ENCODE data around the gene PI4KA.
"Not testable (repeated sequence)": the region's sequence is repeated elsewhere in the genome, so short reads cannot be mapped to it uniquely, and the experiment has no call there.

Gene PI4KA

DNA sequence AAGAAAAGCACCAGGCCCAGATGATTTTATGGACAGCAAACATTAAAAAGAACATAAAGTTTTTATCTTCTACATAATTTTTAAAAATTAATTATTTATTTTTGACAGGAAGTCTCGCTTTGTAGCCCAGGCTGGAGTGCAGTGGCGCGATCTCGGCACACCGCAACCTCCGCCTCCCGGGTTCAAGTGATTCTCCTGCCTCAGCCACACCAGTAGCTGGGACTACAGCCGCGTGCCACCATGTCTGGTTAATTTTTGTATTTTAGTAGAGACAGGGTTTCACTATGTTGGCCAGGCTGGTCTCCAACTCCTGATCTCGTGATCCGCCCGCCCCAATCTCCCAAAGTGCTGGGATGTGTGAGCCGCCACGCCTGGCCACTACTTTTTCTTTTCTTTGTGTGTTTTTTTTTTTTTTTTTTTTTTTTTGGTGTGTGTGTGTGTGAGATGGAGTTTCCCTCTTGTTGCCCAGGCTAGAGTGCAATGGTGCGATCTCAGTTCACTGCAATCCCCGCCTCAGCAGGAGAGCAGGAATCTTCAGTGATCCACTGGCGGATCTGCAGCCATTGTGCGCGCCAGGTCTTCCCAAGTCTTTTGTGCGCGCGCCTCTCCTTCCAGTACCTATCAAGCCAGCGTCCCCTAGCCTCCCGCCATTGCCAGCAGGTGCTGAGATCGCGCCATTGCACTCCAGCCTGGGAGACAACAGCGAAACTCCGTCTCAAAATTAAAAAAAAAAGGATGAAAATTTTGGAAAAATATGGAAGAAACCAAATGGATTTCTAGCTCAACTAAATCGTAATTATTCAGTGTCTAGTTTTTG is 171.0 kb downstream of the PI4KA start:
- not testable (repeated sequence) for DNase-seq

DNA sequence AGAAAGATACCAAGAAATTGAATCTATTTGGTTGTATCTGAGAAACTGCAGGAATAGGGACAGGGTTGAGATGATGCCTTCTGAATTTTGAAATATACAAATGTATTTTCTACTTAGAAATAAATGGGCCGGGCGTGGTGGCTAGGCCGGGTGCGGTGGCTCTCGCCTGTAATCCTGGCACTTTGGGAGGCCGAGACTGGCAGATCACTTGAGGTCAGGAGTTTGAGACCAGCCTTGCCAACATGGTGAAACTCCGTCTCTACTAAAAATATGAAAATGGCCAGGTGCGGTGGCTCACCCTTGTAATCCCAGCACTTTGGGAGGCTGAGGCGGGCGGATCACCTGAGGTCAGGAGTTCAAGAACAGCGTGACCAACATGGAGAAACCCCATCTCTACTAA is 172.8 kb downstream of the PI4KA start:
- not testable (repeated sequence) for DNase-seq

DNA sequence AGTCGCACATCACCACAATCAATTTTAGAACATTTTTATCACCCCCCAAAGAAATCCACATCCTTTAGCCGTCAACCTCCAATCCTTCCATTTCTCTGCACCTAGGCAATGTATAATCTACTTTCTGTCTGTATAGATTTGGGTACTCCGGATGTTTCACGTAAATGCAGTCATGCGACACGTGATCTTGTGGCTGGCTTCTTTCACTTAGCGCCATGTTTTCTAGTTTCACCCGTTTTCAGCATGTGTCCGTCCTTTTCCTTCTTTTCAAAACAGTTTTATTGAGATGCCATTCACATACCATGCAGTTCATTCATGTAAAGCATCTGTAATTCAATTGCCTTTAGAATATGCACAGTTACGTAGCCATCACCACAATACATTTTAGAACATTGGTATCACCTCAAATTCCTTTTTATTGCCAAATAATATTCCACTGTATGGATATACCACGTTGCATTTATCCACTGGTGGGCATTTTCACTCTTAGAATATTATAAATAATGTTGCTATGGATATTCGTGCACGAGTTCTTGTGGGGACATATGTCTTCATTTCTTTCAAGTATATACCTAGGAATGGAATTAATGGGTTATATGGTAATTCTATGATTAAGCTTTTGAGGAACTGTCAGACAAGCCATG is 179.7 kb downstream of the PI4KA start:
- not testable (repeated sequence) for DNase-seq

DNA sequence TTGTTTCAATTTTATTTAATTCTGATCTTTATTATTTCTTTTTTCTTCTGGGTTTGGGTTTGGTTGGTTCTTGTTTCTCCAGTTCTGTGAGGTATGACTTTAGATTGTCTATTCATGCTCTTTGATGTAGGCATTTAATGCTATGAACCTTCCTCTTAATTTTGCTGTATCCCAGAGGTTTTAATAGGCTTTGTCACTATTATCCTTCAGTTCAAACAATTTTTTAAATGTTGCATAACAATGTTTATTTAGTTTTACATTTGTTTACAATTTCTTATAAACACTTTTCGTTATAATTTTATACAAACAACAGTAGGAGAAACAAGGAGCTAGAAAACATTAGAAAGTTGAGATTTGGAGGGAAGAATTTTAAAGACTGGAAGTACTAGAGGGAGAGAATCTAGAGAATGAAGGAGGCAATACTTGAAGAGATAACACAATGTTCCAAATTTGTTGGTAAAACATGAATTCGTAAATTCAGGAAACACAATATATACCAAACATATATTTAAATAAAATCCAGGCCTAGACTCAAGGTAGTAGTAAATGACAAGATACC is 180.8 kb downstream of the PI4KA start:
- no peak for DNase-seq

DNA sequence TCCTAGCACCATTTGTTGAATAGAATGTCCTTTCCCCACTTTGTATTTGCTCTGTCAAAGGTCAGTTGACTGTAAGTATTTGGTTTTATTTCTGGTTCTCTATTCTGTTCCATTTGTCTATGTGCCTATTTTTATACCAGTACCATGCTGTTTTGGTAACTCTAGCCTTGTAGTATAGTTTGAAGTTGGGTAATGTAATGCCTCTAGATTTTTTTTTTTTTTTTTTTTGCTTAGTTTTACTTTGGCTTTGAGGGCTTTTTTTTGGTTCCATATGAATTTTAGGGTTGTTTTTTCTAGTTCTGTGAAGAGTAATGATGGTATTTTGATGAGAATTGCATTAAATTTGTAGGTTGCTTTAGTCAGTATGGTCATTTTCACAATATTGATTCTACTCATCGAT is 183.0 kb downstream of the PI4KA start:
- not testable (repeated sequence) for DNase-seq

DNA sequence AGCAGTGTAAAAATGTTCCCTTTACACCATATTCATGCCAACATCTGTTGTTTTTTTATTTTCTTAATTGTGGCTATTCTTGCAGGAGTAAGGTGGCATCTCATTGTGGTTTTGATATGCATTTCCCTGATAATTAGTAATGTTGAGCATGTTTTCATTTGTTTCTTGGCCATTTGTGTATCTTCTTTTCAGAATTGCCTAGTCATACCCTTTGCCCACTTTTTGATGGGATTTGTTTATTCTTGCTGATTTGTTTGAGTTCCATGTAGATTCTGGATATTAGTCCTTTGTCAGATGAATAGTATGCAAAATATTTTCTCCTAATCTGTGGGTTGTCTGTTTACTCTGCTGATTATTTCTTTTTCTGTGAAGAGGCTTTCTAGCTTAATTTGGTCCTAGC is 183.6 kb downstream of the PI4KA start:
- DNase-seq = no peak

DNA sequence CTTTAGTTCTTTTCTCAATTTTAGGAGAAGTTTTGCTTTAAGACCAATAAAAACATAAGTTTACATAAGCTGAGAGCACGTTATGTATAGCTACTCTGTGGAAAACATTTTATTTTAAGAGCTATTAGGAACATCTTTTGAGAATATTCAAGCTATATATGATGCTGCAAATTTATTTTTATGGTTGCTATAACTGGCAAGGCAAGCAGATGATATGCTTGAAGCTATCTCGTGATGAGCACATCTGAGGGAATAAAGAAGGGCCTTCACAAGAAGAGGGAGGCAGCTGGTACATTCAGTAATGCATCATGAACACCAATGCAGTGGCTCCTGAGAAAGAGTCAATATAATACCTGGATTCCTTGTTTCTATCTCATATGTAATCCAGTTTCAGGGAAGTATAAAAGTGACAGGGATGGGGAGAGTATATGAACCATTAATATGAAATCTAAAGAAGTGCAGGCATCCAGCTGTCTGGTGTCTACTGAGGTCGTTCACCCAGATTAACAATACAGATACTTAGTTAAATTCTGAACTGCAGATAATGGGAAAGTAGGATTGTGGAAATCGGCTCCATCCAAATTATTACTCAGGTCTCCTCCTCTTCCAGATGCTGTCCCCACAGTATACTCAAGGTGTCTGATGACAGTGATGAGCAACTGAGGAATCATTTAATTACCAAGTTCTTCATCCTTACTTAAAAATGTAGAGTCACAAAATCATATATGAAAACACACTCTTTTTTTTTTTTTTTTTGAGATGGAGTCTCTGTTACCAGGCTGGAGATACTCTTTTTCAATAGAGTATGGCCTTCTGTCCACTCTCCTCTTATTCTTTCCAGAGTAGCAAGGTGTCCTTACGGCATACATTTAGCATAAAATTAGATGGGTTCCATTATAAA is 185.1 kb downstream of the PI4KA start:
- no peak for DNase-seq

DNA sequence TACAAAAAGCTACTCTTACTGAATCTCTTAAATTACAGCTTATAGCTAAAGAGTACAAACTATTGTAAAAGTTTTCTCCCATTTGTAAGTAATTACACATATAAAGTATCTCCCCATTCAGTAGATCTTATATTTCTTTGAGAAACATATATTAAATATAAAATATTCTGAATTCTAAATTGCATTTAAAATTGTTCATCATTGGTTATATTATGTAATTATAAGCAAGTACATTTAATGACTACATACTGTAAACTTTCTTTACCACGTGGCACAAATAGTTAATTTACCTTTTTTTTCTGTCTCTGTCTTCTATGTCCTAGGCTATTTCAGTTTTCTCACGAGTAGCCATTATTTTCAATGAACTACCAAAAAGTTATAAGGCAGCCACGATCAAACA is 185.9 kb downstream of the PI4KA start:
- no peak for DNase-seq

DNA sequence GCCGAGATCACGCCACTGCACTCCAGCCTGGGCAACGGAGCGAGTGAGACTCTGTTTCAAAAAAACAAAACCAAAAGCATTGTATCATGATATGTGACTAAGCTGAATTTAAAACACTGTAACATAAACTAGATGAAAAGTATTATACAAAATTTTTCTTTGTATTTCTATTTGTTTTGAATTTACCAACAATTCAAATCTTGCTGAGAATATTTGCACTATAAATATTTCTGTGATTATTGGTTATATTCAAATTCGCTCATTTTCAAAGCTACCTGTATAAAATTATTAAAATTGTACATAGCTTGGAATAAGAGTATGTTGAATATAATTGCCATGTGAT is 186.6 kb downstream of the PI4KA start:
- DNase-seq = no peak

DNA sequence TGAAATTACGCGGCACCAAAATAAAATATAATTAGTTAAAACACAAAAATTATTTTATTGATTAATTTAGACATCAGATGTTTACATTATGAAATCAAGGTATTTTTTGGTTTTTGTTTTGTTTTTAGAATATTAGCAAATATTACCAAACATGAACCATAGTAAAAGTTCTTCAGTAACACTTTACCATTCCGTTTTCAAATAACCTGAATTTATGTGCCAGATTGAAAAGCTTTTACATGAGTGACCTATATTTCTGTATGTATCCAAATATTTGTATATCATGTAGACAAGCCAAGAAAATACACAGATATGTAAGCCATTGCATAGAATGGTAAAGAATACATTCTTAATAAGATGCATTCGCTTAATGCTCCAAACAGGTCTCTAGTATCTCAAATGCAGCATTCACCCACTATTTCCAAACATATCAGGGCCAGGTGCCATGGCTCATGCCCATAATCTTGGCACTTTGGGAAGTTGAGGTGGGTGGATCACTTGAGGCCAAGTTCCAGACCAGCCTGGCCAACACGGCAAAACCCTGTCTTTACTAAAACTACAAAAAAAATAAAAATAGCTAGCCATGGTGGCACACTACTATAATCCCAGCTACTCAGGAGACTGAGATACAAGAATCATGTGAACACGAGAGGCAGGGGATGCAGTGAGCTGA is 187.1 kb downstream of the PI4KA start:
- no peak for DNase-seq

DNA sequence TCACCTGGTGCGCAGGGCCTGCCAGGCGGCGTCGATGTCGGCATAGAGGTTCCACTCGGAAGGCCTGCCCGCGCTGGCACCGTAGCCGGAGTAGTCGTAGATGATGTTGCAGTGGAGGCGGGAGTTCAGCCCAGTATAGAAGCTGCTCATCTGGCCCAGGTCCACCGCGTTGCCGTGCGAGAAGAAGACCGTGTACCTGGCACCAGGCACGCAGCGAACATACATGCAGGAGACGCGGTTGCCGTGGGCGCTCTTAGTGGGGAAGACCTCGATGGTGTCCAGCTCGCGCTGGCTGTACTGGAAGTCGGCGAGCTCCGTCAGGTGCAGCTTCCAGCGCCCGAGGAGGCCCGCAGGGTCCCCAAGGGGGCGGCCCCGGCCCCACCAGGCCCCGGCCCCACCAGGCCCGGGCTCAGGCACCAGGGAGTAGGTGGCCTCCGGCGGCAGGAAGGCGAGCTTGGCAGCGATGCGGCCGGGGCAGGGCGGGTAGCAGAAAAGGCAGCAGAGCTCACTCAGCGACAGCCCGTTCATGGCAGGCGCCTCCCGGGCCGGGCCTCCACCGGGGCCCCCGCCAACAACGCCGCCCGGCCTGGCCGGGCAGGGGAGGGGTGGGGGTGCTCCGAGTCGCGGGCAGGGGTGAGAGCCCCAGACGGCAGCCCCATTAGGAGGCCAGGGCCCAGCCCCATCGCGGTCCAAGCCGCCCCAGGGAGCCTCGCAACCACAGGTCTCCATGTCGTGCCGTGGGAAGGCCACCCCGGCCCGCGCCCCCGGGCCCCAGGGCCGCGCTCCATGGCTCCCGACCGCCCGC is 188.0 kb downstream of the PI4KA start:
- not testable (repeated sequence) for DNase-seq

DNA sequence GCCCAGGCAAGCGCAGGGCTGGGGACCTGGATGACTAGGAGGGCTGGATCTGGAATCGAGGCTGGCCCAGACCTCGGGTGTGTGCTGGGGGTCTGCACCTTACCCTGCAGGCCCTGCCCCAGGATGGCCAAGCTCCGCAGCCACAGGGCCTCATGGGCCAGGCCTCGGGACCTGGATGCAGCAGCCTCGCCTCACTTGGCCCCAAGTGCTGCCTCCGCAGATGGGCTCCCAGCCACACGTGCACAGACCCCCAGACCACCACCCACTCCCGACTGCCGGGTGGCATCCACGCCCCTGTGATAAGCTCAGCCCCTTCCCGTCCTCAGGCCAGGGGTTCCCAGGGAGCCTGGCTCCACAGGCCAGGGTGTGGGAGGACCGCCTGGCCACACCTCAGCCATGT is 188.7 kb downstream of the PI4KA start:
- not testable (repeated sequence) for DNase-seq

DNA sequence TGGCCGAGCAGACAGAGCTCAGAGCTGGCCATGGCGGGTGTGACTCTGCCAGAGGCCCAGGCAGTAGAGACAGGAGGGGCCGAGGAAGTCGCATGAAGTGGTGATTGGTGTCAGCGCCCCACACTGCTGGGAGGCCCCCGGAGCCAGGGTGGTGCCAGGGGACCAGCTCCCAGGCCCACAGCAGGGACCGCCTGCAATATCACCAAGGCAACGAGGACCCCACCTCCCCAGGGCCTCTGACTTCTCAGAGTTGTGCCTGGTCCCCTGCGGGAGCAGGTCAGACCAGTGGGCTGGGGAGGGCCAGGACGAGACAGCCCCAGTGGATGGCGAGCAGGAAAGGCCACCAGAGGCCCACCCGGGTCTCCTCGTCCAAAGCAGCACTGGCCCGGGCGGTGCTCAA is 189.1 kb downstream of the PI4KA start:
- DNase-seq = not testable (repeated sequence)

DNA sequence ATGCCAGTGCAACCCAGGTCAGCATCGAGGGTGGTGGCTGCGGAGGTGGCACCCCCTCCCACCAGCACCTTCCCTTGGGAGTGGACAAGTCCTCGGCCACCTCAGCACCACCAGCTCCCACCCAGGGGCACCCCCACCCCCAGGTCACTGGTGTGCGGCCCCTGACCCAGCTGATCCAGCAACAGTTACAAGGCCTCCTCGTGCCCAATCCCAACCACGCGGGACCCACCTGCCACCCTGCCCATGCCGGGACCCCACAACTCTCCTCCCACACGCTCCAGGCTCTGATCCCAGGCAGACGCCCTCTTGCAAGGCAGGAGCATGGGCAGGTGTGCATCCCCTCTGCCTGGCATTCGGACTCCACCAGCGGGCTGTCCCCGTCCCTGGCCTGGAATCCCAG is 189.8 kb downstream of the PI4KA start:
- not testable (repeated sequence) for DNase-seq

DNA sequence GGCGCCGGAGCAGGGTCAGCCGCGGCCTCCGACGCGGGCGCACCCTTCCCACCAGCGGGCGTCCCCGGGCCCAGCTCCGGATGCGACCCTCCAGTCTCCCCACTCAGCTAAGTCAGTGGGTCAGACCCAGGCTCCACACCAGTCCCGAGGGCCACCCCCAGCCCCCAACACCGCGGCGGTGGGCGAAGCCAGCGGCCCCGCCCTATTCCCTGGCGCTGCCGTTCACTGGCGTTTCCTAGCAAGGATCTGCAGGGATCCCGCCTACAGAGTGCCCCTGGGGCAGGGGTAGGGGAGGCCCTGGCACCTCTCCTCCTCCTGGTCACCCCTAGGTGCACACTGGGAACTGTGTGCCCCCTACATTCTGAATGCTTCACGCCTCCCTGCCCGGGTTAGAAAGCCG is 190.4 kb downstream of the PI4KA start:
- DNase-seq = not testable (repeated sequence)

DNA sequence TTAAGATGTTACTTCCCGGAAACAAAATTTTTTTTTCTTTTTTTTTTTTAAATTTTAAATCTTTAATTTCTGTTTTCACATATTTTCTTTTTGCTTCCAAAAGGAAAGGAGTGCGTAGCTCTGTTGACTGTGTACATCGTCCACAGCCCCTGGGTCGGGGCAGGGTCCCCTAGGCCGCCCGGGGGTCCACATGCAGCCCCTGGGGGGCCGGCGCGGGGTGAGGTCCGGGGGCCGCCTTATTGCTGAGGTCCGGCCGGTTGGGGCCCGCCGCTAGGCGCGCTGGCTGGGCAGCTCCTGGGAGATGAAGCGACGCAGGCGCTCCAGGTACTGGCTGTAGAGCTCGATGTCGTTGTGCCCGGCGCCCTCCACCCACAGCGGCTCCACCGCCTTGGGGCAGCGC is 191.1 kb downstream of the PI4KA start:
- not testable (repeated sequence) for DNase-seq

DNA sequence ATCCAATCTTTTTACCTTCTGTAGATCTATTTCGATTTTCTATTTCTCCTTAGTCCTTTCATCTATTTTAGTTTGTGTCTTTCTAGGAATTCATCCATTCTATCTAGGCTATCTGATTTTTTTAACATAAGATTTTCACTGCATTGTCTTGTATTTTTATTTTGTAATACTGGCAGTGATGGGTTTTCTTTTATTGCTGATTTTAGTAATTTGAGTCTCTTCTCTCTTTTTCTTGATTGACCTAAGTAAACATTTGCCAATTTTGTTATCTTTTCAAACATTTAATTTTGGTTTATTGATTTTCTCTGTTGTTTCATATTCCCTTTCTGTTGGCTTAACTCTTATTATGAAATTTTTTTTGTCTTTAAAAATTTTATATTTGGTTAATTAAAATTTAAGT is 192.1 kb downstream of the PI4KA start:
- DNase-seq = no peak

DNA sequence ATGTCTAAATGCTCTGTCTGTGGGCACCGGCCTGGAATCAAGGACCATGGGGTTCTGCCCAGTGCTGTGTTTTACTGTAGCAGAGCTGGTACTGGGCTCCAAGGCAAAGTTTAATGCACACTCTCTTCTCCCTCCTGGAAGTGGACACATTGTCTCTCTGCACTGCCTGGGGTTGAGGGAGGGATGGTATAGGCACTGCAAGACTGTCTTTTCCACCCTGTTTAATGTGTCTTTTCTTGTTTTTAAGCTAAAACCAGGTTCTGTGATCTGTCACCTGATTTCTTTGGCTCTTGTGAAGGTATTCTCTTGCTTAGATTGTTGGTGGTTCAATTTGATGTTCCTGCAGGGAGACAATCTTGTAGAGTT is 194.0 kb downstream of the PI4KA start:
- DNase-seq = no peak

DNA sequence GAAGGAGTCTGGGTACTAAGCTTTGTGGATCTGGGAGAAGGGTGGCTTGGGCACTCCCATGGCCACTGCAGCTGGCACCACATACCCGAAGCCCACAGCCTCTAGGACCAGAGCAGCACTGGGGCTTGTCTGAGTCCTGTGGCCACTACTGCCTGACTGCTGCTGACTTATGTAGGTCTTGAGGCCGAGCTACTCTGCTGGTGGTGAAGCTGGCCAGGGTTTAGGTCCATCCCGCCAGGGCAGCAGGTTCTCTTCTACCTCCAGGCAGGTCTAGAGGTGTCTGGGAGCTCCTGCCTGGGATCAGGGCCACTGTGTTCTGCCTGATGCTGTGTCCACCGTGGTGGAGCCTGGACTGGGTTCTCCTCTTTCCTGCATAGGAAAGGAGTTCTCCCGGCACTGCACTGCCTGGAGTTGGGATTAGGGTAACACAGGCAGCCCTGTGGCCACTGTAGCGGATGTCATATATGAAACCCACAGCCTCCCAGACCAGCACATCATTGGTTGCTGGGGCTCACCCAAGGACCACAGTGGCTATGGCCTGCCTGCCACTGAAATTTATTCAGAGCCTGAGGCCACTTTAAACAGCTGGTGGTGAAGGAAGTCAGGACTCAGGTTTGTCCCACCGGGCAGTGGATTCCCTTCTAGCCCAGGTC is 194.5 kb downstream of the PI4KA start:
- no peak for DNase-seq

DNA sequence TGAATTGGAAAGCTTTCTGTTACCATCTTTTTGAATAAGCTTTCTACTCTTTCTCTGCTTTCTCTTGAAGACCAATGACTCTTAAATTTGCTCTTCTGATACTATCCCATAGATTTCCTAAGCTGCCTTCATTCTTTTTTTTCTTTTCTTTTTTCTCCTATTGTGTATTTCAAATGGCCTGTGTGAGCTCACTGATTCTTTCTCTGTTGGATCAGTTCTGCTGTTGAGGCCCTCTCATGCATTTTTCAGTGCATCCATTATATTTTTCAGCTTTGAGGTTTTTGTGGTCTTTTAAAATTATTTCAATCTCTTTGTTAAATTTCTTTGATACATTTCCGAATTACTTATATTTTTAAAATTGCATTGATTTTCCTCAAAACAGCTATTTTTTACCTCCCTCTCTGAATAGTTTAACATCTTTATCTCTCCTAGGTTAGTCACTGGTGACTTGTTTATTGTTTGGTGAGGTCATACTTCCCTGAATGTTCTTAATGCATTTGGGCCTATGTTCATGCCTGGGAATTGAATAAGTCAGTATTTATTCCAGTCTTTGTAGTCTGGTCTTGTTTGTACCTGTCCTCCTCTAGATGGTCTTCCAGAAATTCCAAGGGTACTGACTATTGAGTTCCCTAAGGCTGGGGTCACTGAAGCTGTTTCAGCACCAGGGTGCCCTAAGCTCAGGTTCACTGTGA is 195.3 kb downstream of the PI4KA start:
- no peak for DNase-seq
